Measurements from ENCODE around the gene ARHGEF26. TPM values are rescaled to one million over a fixed set of nuclear protein-coding genes. Genes with fewer than 3 reads are reported as not detected.

The ARHGEF26 gene
- total RNA-seq, 1 experiment from 2014 or later, result 14.1 TPM

- POLR2A ChIA-PET, result no interaction called here
- Mint-ChIP-seq H3K9me3 (peaks cover 14% of the 10 kb centered on the region), H3K36me3 (peaks cover 6% of the 10 kb centered on the region; the same call in 1 of the 2 replicates), H3K27me3 (ENCODE audit: low read depth) (no peaks in the 10 kb centered on the region), H3K4me1 (no peaks in the 10 kb centered on the region), H3K27ac (no peak overlapping the region), H3K4me3 (no peak overlapping the region)
- CTCF ChIA-PET, result no interaction called here
- no peak for DNase-seq (ENCODE audit: low spot score)
- no peak for ATAC-seq
- TF ChIP-seq NR3C1 (CRISPR knock-in tag; conservative IDR thresholded peaks at IDR 0.05; ENCODE audit: low read depth), result no peak
- no peak for TF ChIP-seq ZNF263 (CRISPR knock-in tag; IDR thresholded peaks at IDR 0.05; ENCODE audit: low read depth)
- no peak for TF ChIP-seq RELA (CRISPR knock-in tag; IDR thresholded peaks at IDR 0.05; ENCODE audit: borderline replicate concordance)
These were observed 46.2 kb upstream of the ARHGEF26 start for GRCh38 chr3:154074966-154075365.

DNA sequence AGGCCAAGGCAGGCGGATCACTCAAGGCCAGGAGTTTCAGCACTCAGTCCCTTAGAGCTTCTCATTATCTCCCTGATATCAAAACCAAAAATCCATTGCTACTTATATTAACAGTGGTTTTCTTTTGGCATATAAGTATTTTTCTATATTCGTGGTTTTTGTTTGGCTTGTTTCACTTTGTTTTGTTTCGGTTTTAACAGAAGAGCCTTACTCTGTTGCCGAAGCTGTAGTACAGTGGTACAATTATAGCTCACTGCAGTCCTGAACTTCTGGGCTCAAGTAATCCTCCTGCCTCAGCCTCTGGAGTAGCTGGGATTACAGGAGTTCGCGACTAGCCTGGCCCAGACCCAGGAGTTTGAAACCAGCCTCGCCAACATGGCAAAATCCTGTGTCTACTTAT, 42.5 kb upstream of the ARHGEF26 start:
- Mint-ChIP-seq H3K27me3 (ENCODE audit: low read depth) (no peaks in the 10 kb centered on the region), H3K9me3 (peaks cover 28% of the 10 kb centered on the region), H3K4me3 (no peak overlapping the region), H3K36me3 (peaks cover 22% of the 10 kb centered on the region), H3K27ac (no peak overlapping the region), H3K4me1 (no peaks in the 10 kb centered on the region)
- ChIA-PET CTCF (no interaction called here), POLR2A (no interaction called here)
- ATAC-seq (no peak), DNase-seq (ENCODE audit: low spot score) (no peak)
- TF ChIP-seq TEAD4 (CRISPR knock-in tag; IDR thresholded peaks at IDR 0.05) (no peak), SP1 (CRISPR knock-in tag; conservative IDR thresholded peaks at IDR 0.05) (no peak), TEAD1 (CRISPR knock-in tag; IDR thresholded peaks at IDR 0.05) (no peak), RELA (CRISPR knock-in tag; IDR thresholded peaks at IDR 0.05; ENCODE audit: borderline replicate concordance) (no peak), OVOL2 (CRISPR knock-in tag; IDR thresholded peaks at IDR 0.05; ENCODE audit: borderline replicate concordance) (no peak), ESRRA (CRISPR knock-in tag; IDR thresholded peaks at IDR 0.05; ENCODE audit: borderline replicate concordance) (no peak), USF1 (CRISPR knock-in tag; IDR thresholded peaks at IDR 0.05) (no peak), SOX15 (CRISPR knock-in tag; IDR thresholded peaks at IDR 0.05) (no peak), NR2C2 (CRISPR knock-in tag; IDR thresholded peaks at IDR 0.05) (no peak), AR (CRISPR knock-in tag; IDR thresholded peaks at IDR 0.05) (no peak), CREM (CRISPR knock-in tag; IDR thresholded peaks at IDR 0.05) (no peak), ZNF416 (CRISPR knock-in tag; IDR thresholded peaks at IDR 0.05) (no peak), CREB1 (CRISPR knock-in tag; IDR thresholded peaks at IDR 0.05) (no peak), ERG (CRISPR knock-in tag; IDR thresholded peaks at IDR 0.05) (no peak), ATF2 (CRISPR knock-in tag; IDR thresholded peaks at IDR 0.05; ENCODE audit: borderline replicate concordance, low read depth) (no peak), MXD4 (CRISPR knock-in tag; IDR thresholded peaks at IDR 0.05; ENCODE audit: borderline replicate concordance) (no peak), RORB (CRISPR knock-in tag; IDR thresholded peaks at IDR 0.05) (no peak), E2F1 (CRISPR knock-in tag; IDR thresholded peaks at IDR 0.05) (no peak)
- TF ChIP-seq, protein P1, sequence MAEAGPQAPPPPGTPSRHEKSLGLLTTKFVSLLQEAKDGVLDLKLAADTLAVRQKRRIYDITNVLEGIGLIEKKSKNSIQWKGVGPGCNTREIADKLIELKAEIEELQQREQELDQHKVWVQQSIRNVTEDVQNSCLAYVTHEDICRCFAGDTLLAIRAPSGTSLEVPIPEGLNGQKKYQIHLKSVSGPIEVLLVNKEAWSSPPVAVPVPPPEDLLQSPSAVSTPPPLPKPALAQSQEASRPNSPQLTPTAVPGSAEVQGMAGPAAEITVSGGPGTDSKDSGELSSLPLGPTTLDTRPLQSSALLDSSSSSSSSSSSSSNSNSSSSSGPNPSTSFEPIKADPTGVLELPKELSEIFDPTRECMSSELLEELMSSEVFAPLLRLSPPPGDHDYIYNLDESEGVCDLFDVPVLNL (CRISPR knock-in tag; IDR thresholded peaks at IDR 0.05; ENCODE audit: borderline replicate concordance, low read depth), result no peak
- TF ChIP-seq, protein P2, sequence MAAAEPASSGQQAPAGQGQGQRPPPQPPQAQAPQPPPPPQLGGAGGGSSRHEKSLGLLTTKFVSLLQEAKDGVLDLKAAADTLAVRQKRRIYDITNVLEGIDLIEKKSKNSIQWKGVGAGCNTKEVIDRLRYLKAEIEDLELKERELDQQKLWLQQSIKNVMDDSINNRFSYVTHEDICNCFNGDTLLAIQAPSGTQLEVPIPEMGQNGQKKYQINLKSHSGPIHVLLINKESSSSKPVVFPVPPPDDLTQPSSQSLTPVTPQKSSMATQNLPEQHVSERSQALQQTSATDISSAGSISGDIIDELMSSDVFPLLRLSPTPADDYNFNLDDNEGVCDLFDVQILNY (CRISPR knock-in tag; IDR thresholded peaks at IDR 0.05), result no peak

Data from WTC11 (cell line).